Mesodermal cell (in vitro differentiated cells): Measurements from ENCODE around the gene IL34.
"Not testable (repeated sequence)": the region's sequence is repeated elsewhere in the genome, so short reads cannot be mapped to it uniquely, and the experiment has no call there.

Experiments used
- H3K27ac ChIP-seq: 2 replicates; pipeline ENCODE4 v1.7.0; 2013; ENCODE audit warnings: mild to moderate bottlenecking, low read depth, low read length, moderate library complexity; ENCODE audit not compliant: severe bottlenecking
- H3K36me3 ChIP-seq: 2 replicates; pipeline ENCODE4 v1.7.1; 2013; ENCODE audit warnings: mild to moderate bottlenecking, low read length, moderate library complexity; ENCODE audit not compliant: control insufficient read depth, insufficient read depth
- H3K4me1 ChIP-seq: one replicate; pipeline ENCODE4 v1.7.1; 2013; ENCODE audit warnings: mild to moderate bottlenecking, low read length; ENCODE audit not compliant: insufficient read depth, control insufficient read depth, poor library complexity, severe bottlenecking
- H3K4me3 ChIP-seq: 2 replicates; pipeline ENCODE4 v1.7.0; 2013; ENCODE audit warnings: low read length, control low read depth, mild to moderate bottlenecking; ENCODE audit not compliant: insufficient read depth, poor library complexity, severe bottlenecking; ENCODE audit errors: extremely low read depth
- H3K9me3 ChIP-seq: 2 replicates; pipeline ENCODE4 v1.7.1; 2013; ENCODE audit warnings: mild to moderate bottlenecking, low read length, moderate library complexity; ENCODE audit not compliant: control insufficient read depth
- WGBS, 2 experiments: methylation state at CpG; one replicate each; pipeline ENCODE4 v1.1.5; 2013; ENCODE audit warnings: missing lambda C conversion rate in 2 of 2; ENCODE audit not compliant: insufficient coverage in 2 of 2; 5-methylcytosine and 5-hydroxymethylcytosine counted together

The IL34 gene

GRCh38 chr16:70610273-70611223, 35.8 kb upstream of the IL34 start:
- H3K4me3 ChIP-seq: no peak overlapping the region
- H3K4me1 ChIP-seq: no peaks in the 10 kb centered on the region
- no peaks in the 10 kb centered on the region for H3K36me3 ChIP-seq
- whole genome bisulfite sequencing, 2 experiments: 88 to 90% methylated on average over 13 to 14 of the region's 18 CpGs
- H3K27ac ChIP-seq: no peak overlapping the region
- no peaks in the 10 kb centered on the region for H3K9me3 ChIP-seq

DNA sequence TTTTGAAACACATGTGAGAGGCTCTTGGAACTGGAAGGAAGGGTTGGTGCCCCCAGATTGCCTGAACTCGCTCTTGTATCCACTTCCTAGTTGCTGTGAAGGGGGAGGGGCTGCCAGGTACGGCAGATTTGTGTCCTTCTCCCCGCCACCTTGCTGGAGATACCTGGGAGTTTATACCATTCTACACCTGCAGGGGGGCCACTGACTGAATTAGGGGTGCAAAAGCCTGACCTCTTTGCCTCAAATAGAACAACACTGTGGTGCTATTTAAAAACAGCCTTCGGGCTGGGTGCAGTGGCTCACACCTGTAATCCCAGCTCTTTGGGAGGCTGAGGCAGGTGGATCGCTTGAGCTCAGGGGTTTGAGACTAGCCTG, 35.1 kb upstream of the IL34 start:
- no peaks in the 10 kb centered on the region for H3K9me3 ChIP-seq
- WGBS, 2 experiments: 82 to 100% methylated on average over 2 to 5 of the region's 5 CpGs
- H3K4me3 ChIP-seq: no peak overlapping the region
- H3K4me1 ChIP-seq: no peaks in the 10 kb centered on the region
- no peak overlapping the region for H3K27ac ChIP-seq
- H3K36me3 ChIP-seq: no peaks in the 10 kb centered on the region

GRCh38 chr16:70611785-70612303, 34.5 kb upstream of the IL34 start:
- Histone ChIP-seq H3K4me1 (no peaks in the 10 kb centered on the region), H3K9me3 (no peaks in the 10 kb centered on the region), H3K27ac (no peak overlapping the region), H3K36me3 (no peaks in the 10 kb centered on the region), H3K4me3 (no peak overlapping the region)
- WGBS, 2 experiments: 81 to 91% methylated on average over 3 of the region's 4 CpGs

- Histone ChIP-seq H3K4me3 (no peak overlapping the region), H3K27ac (no peak overlapping the region), H3K9me3 (no peaks in the 10 kb centered on the region), H3K36me3 (no peaks in the 10 kb centered on the region), H3K4me1 (no peaks in the 10 kb centered on the region)
- WGBS, 2 experiments: 96 to 98% methylated on average over 8 of the region's 8 CpGs
Measured at GRCh38 chr16:70612931-70613330, 33.4 kb upstream of the IL34 start.

- Histone ChIP-seq H3K27ac (no peak overlapping the region), H3K36me3 (no peaks in the 10 kb centered on the region), H3K4me3 (no peak overlapping the region), H3K9me3 (no peaks in the 10 kb centered on the region), H3K4me1 (no peaks in the 10 kb centered on the region)
- WGBS, 2 experiments: 82 to 87% methylated on average over 3 to 4 of the region's 5 CpGs
Measured at GRCh38 chr16:70614208-70614951, 32.0 kb upstream of the IL34 start.

- Histone ChIP-seq H3K36me3 (no peaks in the 10 kb centered on the region), H3K4me3 (no peak overlapping the region), H3K27ac (no peak overlapping the region), H3K4me1 (no peaks in the 10 kb centered on the region), H3K9me3 (no peaks in the 10 kb centered on the region)
- 100% methylated on average over 2 of the region's 5 CpGs; no CpG with 5 or more reads in 1 of the 2 experiments for WGBS, 2 experiments
Measured at GRCh38 chr16:70615945-70616344, 30.4 kb upstream of the IL34 start.

DNA sequence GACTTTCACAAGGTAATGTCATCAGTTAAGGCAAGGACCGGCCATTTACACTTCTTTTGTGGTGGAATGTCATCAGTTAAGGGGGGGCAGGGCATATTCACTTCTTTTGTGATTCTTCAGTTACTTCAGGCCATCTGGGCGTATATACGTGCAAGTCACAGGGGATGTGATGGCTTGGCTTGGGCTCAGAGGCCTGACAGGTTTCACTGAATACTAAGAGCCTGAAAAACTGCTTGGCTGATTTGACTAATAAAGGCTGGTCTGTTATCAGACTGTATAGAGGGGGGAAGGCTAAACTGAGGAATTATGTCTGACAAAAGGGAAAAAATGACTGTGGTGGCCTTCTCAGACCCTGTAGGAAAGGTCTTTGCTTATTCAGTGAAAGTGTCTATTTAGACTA, 24.5 kb upstream of the IL34 start:
- no CpG with 5 or more reads among the region's 3 CpGs for WGBS, 2 experiments
- H3K36me3 ChIP-seq, H3K4me1 ChIP-seq, H3K27ac ChIP-seq, H3K9me3 ChIP-seq, H3K4me3 ChIP-seq: not testable (repeated sequence)

- Histone ChIP-seq H3K27ac (no peak overlapping the region), H3K9me3 (peaks cover 9% of the 10 kb centered on the region), H3K4me3 (no peak overlapping the region), H3K4me1 (no peaks in the 10 kb centered on the region), H3K36me3 (no peaks in the 10 kb centered on the region)
- 83% methylated on average over 2 of the region's 3 CpGs; no CpG with 5 or more reads in 1 of the 2 experiments for WGBS, 2 experiments
Measured at GRCh38 chr16:70627696-70628095, 18.7 kb upstream of the IL34 start.

DNA sequence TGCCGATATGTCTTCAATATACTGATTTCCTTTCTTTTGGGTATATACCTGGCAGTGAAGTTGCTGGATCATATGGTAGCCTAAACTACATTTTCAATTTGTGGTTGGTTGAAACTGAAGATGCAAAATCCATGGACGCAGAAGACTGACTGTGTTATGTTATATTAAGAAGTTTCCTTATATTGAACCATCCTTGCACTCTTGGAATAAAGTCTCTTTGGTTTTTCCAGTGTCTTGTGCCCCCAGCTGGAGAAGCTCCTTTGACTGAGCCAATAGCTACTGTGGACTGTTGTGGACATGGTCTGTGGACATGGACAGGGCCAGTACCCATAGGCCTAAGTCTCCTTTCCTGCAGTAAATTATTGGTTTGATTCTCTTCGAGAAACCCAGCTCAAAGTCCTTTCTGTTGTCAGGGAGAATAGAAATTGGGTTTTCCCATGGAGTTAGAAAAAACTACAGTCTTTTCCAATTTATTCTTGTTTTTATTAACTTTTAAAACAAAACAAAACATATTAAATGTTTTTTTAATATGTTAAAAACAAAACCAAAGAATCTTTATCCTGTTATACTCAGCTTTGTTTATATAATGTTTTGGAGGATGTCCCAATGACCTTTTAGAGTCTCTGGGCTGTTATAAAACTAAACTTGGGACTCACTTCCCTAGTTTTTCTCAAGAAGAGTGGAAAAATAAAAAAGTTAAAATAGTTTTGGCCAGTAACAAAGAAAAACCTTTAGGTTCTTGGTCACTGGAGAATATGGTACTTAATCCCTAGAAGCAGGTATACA, 15.2 kb upstream of the IL34 start:
- Histone ChIP-seq H3K4me3 (no peak overlapping the region), H3K36me3 (no peaks in the 10 kb centered on the region), H3K27ac (no peak overlapping the region), H3K9me3 (peaks cover 9% of the 10 kb centered on the region), H3K4me1 (peaks cover 5% of the 10 kb centered on the region)
- 100% methylated on average over 1 to 2 of the region's 3 CpGs for WGBS, 2 experiments

GRCh38 chr16:70632273-70632672, 14.1 kb upstream of the IL34 start:
- 91 to 95% methylated on average over 4 of the region's 5 CpGs for WGBS, 2 experiments
- Histone ChIP-seq H3K4me1 (peaks cover 5% of the 10 kb centered on the region), H3K27ac (no peak overlapping the region), H3K9me3 (peaks cover 9% of the 10 kb centered on the region), H3K36me3 (no peaks in the 10 kb centered on the region), H3K4me3 (no peak overlapping the region)
